Stimulated activated memory B cell treated with anti-CD40 and anti-IgM and Interleukin-4, amounts not matched to agents 10 μg/mL and 1 μg/mL and 100 μg/mL, for 72 hours (primary cell): ENCODE results near the gene PROSER3.

ENCODE experiments used
- ATAC-seq: fragments of 150-1000 bp; cut with Tn5 transposase; 2 replicates; pipeline ENCODE4 v1.10.0; 2021
- H3K27ac Mint-ChIP-seq: one replicate; pipeline ENCODE4 v1.8.0; 2022; ENCODE audit warnings: mild to moderate bottlenecking, mixed read lengths
- H3K27me3 Mint-ChIP-seq: one replicate; pipeline ENCODE4 v1.8.0; 2022; ENCODE audit warnings: mixed read lengths
- H3K36me3 Mint-ChIP-seq: one replicate; pipeline ENCODE4 v1.8.0; 2022; ENCODE audit warnings: mixed read lengths
- H3K4me1 Mint-ChIP-seq: one replicate; pipeline ENCODE4 v1.8.0; 2022; ENCODE audit warnings: mixed read lengths
- H3K4me3 Mint-ChIP-seq: one replicate; pipeline ENCODE4 v1.8.0; 2022; ENCODE audit warnings: mild to moderate bottlenecking, moderate library complexity, mixed read lengths
- H3K9me3 Mint-ChIP-seq: one replicate; pipeline ENCODE4 v1.8.0; 2022; ENCODE audit warnings: mixed read lengths

The PROSER3 gene

GRCh38 chr19:35783469-35784434 is 25.8 kb downstream of the PROSER3 start:
- Mint-ChIP-seq H3K4me1 (peaks cover 6% of the 10 kb centered on the region), H3K36me3 (no peaks in the 10 kb centered on the region), H3K27ac (no peak overlapping the region), H3K9me3 (no peaks in the 10 kb centered on the region), H3K4me3 (no peak overlapping the region), H3K27me3 (no peaks in the 10 kb centered on the region)
- no peak for ATAC-seq

GRCh38 chr19:35784503-35785338 is 26.7 kb downstream of the PROSER3 start:
- H3K9me3 Mint-ChIP-seq, result no peaks in the 10 kb centered on the region
- no peaks in the 10 kb centered on the region for H3K36me3 Mint-ChIP-seq
- H3K4me3 Mint-ChIP-seq, result no peak overlapping the region
- H3K27ac Mint-ChIP-seq, result no peak overlapping the region
- H3K4me1 Mint-ChIP-seq, result peaks cover 6% of the 10 kb centered on the region
- ATAC-seq, result no peak
- no peaks in the 10 kb centered on the region for H3K27me3 Mint-ChIP-seq

- H3K36me3 Mint-ChIP-seq, result no peaks in the 10 kb centered on the region
- no peak overlapping the region for H3K27ac Mint-ChIP-seq
- peaks cover 6% of the 10 kb centered on the region for H3K4me1 Mint-ChIP-seq
- ATAC-seq, result no peak
- no peaks in the 10 kb centered on the region for H3K9me3 Mint-ChIP-seq
- H3K4me3 Mint-ChIP-seq, result no peak overlapping the region
- H3K27me3 Mint-ChIP-seq, result no peaks in the 10 kb centered on the region
Measured at GRCh38 chr19:35785339-35785627, 27.3 kb downstream of the PROSER3 start.

- H3K27ac Mint-ChIP-seq, result no peak overlapping the region
- H3K36me3 Mint-ChIP-seq, result no peaks in the 10 kb centered on the region
- peaks cover 6% of the 10 kb centered on the region for H3K4me1 Mint-ChIP-seq
- H3K4me3 Mint-ChIP-seq, result no peak overlapping the region
- H3K9me3 Mint-ChIP-seq, result no peaks in the 10 kb centered on the region
- peaks cover 4% of the 10 kb centered on the region for H3K27me3 Mint-ChIP-seq
- ATAC-seq, result peak; percentile 4
Measured at GRCh38 chr19:35786299-35787160, 28.6 kb downstream of the PROSER3 start.

- Mint-ChIP-seq H3K9me3 (no peaks in the 10 kb centered on the region), H3K27ac (no peak overlapping the region), H3K4me1 (peaks cover 6% of the 10 kb centered on the region), H3K36me3 (no peaks in the 10 kb centered on the region), H3K4me3 (no peak overlapping the region), H3K27me3 (peaks cover 12% of the 10 kb centered on the region)
- ATAC-seq, result no peak
Measured at GRCh38 chr19:35787227-35787799, 29.3 kb downstream of the PROSER3 start.

GRCh38 chr19:35788205-35788960 is 30.4 kb downstream of the PROSER3 start:
- Mint-ChIP-seq H3K36me3 (no peaks in the 10 kb centered on the region), H3K4me1 (peaks cover 2% of the 10 kb centered on the region), H3K27me3 (peaks cover 23% of the 10 kb centered on the region), H3K4me3 (no peak overlapping the region), H3K27ac (no peak overlapping the region), H3K9me3 (no peaks in the 10 kb centered on the region)
- no peak for ATAC-seq

GRCh38 chr19:35789195-35789977 is 31.4 kb downstream of the PROSER3 start:
- Mint-ChIP-seq H3K27me3 (peaks cover 32% of the 10 kb centered on the region), H3K36me3 (no peaks in the 10 kb centered on the region), H3K9me3 (no peaks in the 10 kb centered on the region), H3K4me3 (no peak overlapping the region), H3K27ac (no peak overlapping the region), H3K4me1 (no peaks in the 10 kb centered on the region)
- ATAC-seq, result no peak

- no peaks in the 10 kb centered on the region for H3K4me1 Mint-ChIP-seq
- H3K4me3 Mint-ChIP-seq, result no peak overlapping the region
- peaks cover 32% of the 10 kb centered on the region for H3K27me3 Mint-ChIP-seq
- H3K27ac Mint-ChIP-seq, result no peak overlapping the region
- H3K9me3 Mint-ChIP-seq, result no peaks in the 10 kb centered on the region
- no peaks in the 10 kb centered on the region for H3K36me3 Mint-ChIP-seq
- ATAC-seq, result no peak
Measured at GRCh38 chr19:35789978-35790944, 32.3 kb downstream of the PROSER3 start.

GRCh38 chr19:35790981-35791813 is 33.2 kb downstream of the PROSER3 start:
- no peak for ATAC-seq
- H3K27me3 Mint-ChIP-seq, result peaks cover 37% of the 10 kb centered on the region
- H3K27ac Mint-ChIP-seq, result no peak overlapping the region
- H3K36me3 Mint-ChIP-seq, result no peaks in the 10 kb centered on the region
- H3K4me3 Mint-ChIP-seq, result no peak overlapping the region
- H3K4me1 Mint-ChIP-seq, result no peaks in the 10 kb centered on the region
- H3K9me3 Mint-ChIP-seq, result no peaks in the 10 kb centered on the region

- H3K36me3 Mint-ChIP-seq, result no peaks in the 10 kb centered on the region
- peaks cover 43% of the 10 kb centered on the region for H3K27me3 Mint-ChIP-seq
- no peak overlapping the region for H3K27ac Mint-ChIP-seq
- ATAC-seq, result no peak
- H3K4me1 Mint-ChIP-seq, result no peaks in the 10 kb centered on the region
- H3K4me3 Mint-ChIP-seq, result no peak overlapping the region
- H3K9me3 Mint-ChIP-seq, result no peaks in the 10 kb centered on the region
Measured at GRCh38 chr19:35791814-35792279, 33.9 kb downstream of the PROSER3 start.

GRCh38 chr19:35792312-35792711 is 34.3 kb downstream of the PROSER3 start:
- Mint-ChIP-seq H3K36me3 (no peaks in the 10 kb centered on the region), H3K27ac (no peak overlapping the region), H3K27me3 (peaks cover 48% of the 10 kb centered on the region), H3K4me1 (no peaks in the 10 kb centered on the region), H3K4me3 (no peak overlapping the region), H3K9me3 (no peaks in the 10 kb centered on the region)
- ATAC-seq, result no peak

- H3K4me3 Mint-ChIP-seq, result no peak overlapping the region
- no peaks in the 10 kb centered on the region for H3K4me1 Mint-ChIP-seq
- ATAC-seq, result no peak
- H3K27me3 Mint-ChIP-seq, result peaks cover 54% of the 10 kb centered on the region
- no peak overlapping the region for H3K27ac Mint-ChIP-seq
- no peaks in the 10 kb centered on the region for H3K36me3 Mint-ChIP-seq
- no peaks in the 10 kb centered on the region for H3K9me3 Mint-ChIP-seq
Measured at GRCh38 chr19:35792888-35793287, 34.9 kb downstream of the PROSER3 start.
